Heart left ventricle (tissue), 13 donors: Measurements from ENCODE around the gene PXMP4.

Experiments used
- POLR2A ChIP-seq, 2 donors: fragments of 450-650 bp; IDR thresholded peaks; one replicate each; pipeline ENCODE4 v1.6.1; 2017; ENCODE audit warnings: antibody characterized with exemption in 2 of 2, mild to moderate bottlenecking in 2 of 2, moderate library complexity in 2 of 2
- TF ChIP-seq, protein P1 (sequence below), 12 donors: fragments of 200-600 bp; sonication (generic) in 4 of 12; IDR thresholded peaks; one replicate each; pipeline versions ENCODE4 v1.5.0 to v1.8.0; 2018 to 2022; ENCODE audit warnings: antibody characterized with exemption in 12 of 12, mild to moderate bottlenecking in 5 of 12
- donor health status: ischemic (EF 13 %, LVEDD 7.1; RV severe dilation, severe dysfunction).
- donor health status: DM: no; HTN: yes; CAD: no.
- donor health status: DM: no; HTN: no; CAD: no.
- donor health status: ischemic (EF 25% LVEDD 6.9; RV normal size, moderate dysfunction).
- donor health status: ischemic (EF 25% LVEDD 5.7; RV mildly dilated, moderate dysfunction).
- donor health status: ischemic (EF 35%, LVEDD 5.7; RV mildly dilated, moderate dysfunction).
- donor health status: nonischemic (EF 11% LVEDD 7.7; RV severe dilation, severe dysfunction).
- donor health status: DM: yes; HTN: yes; CAD: no.
- donor health status: PGD.
- donor health status: ischemic (EF 29% LVEDD 5.4; RV normal size, mild dysfunction).
- donor health status: nonischemic (EF 23%, LVEDD 6.1; RV moderate dilation, normal function).

DNA sequence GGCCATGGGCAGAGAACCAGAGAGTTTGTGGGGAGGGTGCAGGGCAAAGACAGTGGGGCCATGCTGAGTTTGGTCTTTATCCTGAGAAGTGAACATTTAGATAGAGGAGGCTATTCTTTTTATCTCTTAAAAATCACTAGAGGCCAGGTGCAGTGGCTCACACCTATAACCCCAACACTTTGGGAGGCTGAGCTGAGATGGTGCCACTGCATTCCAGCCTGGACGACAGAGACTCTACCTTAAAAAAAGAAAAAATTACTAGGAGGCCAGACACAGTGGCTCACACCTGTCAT, 8.7 kb downstream of the PXMP4 start:
- TF ChIP-seq POLR2A (IDR thresholded peaks at IDR 0.05): no peak
- TF ChIP-seq, protein P1, sequence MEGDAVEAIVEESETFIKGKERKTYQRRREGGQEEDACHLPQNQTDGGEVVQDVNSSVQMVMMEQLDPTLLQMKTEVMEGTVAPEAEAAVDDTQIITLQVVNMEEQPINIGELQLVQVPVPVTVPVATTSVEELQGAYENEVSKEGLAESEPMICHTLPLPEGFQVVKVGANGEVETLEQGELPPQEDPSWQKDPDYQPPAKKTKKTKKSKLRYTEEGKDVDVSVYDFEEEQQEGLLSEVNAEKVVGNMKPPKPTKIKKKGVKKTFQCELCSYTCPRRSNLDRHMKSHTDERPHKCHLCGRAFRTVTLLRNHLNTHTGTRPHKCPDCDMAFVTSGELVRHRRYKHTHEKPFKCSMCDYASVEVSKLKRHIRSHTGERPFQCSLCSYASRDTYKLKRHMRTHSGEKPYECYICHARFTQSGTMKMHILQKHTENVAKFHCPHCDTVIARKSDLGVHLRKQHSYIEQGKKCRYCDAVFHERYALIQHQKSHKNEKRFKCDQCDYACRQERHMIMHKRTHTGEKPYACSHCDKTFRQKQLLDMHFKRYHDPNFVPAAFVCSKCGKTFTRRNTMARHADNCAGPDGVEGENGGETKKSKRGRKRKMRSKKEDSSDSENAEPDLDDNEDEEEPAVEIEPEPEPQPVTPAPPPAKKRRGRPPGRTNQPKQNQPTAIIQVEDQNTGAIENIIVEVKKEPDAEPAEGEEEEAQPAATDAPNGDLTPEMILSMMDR (IDR thresholded peaks at IDR 0.05): no peak
